ENCODE data around the gene PSMD6.

PSMD6 gene

DNA sequence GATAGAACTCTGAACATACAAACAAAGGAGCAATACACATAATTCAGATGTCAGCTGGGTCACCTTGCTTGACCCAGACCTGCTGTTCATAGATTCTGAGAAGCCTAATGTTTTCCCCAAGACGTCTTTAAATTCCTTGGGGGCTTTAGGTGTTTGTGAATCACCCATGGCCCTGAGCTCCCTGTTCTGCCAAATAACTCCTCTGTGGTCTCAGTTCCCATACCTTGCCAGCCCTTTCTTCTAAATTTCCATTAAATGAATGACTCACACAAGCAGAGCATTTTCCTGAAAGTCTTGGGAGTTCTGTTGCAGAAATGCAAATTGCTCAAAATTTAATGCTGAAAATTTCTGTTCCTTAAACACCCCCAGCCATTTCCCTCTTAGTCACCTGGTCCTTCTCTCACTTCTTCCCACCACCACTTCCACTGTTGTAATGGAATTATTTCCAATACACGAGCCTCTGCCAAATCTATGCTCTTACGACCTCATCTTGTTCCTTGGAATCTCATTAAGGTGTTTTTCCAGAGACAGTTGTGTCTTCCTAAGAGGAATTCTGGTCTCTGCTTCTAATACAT is 33.4 kb upstream of the PSMD6 start:
- no peaks in the 10 kb centered on the region for H3K9me3 ChIP-seq (ENCODE audit: control insufficient read depth, insufficient read depth, low read length)
- no peak overlapping the region for H3K9ac ChIP-seq (ENCODE audit: low read depth, low read length)
- no peaks in the 10 kb centered on the region for H3K27me3 ChIP-seq (ENCODE audit: control insufficient read depth, insufficient read depth, low read length)
- no peak overlapping the region for H3K4me3 ChIP-seq (ENCODE audit: low read depth, low read length)
- no peaks in the 10 kb centered on the region for H3K4me1 ChIP-seq (ENCODE audit: control insufficient read depth, insufficient read depth, low read length)
- no peaks in the 10 kb centered on the region for H3K36me3 ChIP-seq (ENCODE audit: control insufficient read depth, insufficient read depth, low read length)

DNA sequence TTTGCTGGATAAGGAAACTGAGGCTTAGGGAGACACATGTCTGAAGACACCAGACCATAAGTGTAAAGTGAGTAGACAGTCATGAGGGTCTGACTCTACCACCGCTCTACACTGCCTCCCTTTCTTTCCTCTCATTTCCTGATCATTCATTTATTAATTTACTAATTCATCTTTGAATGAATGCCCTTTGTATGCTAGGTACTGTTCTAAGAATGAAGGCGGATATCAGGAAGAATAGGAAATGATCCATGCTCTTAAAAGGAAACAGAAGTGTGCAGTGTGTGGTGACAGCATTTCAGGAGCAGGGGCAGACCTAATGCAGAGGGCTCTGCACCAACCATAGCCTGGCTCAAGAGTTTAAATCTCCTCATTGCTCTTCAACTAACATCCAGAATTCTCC is 31.8 kb upstream of the PSMD6 start:
- Histone ChIP-seq H3K4me1 (ENCODE audit: control insufficient read depth, insufficient read depth, low read length) (no peaks in the 10 kb centered on the region), H3K36me3 (ENCODE audit: control insufficient read depth, insufficient read depth, low read length) (no peaks in the 10 kb centered on the region), H3K27me3 (ENCODE audit: control insufficient read depth, insufficient read depth, low read length) (no peaks in the 10 kb centered on the region), H3K4me3 (ENCODE audit: low read depth, low read length) (no peak overlapping the region), H3K9ac (ENCODE audit: low read depth, low read length) (no peak overlapping the region), H3K9me3 (ENCODE audit: control insufficient read depth, insufficient read depth, low read length) (no peaks in the 10 kb centered on the region)

DNA sequence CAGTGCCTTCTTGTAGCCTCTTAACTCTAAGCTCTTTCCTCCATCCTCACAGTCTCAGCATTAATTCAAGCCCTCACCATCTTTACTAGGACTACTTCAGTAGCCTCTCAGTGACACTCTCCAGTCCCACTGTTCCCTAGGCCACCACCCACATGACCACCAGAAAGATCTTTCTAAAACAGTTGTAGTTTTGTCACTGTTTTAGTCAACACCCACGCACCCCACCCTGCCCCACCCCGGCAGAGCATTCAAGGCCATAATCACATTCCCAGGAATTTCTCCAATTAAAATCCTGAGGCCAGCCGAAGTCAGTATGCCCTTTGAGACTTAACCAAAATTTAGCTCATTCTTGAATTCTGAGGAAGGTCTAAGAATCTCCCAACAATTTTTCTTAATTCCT is 31.2 kb upstream of the PSMD6 start:
- no peak overlapping the region for H3K9ac ChIP-seq (ENCODE audit: low read depth, low read length)
- no peaks in the 10 kb centered on the region for H3K27me3 ChIP-seq (ENCODE audit: control insufficient read depth, insufficient read depth, low read length)
- no peaks in the 10 kb centered on the region for H3K36me3 ChIP-seq (ENCODE audit: control insufficient read depth, insufficient read depth, low read length)
- H3K9me3 ChIP-seq (ENCODE audit: control insufficient read depth, insufficient read depth, low read length): no peaks in the 10 kb centered on the region
- no peak overlapping the region for H3K4me3 ChIP-seq (ENCODE audit: low read depth, low read length)
- peaks cover 3% of the 10 kb centered on the region for H3K4me1 ChIP-seq (ENCODE audit: control insufficient read depth, insufficient read depth, low read length)

DNA sequence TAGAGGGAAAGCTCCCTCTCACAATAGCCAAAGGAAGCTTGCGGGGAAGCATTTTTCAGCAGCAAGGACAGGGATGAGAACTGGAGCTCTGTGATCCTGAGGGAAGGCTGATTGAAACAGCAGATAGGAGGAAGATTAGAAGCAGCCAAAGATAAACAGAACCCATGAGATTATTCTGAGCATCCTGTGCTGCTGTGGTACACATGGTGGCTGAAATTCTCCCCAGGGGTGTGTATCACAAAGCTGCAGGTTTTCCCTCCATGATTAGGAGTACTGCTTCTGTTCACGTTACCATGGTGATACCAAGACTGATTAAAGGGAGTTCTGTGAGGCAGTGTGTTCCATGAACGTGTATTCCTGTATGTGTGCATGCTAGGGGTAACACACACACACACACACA is 30.3 kb upstream of the PSMD6 start:
- Histone ChIP-seq H3K27me3 (ENCODE audit: control insufficient read depth, insufficient read depth, low read length) (no peaks in the 10 kb centered on the region), H3K36me3 (ENCODE audit: control insufficient read depth, insufficient read depth, low read length) (no peaks in the 10 kb centered on the region), H3K9me3 (ENCODE audit: control insufficient read depth, insufficient read depth, low read length) (no peaks in the 10 kb centered on the region), H3K4me3 (ENCODE audit: low read depth, low read length) (no peak overlapping the region), H3K9ac (ENCODE audit: low read depth, low read length) (no peak overlapping the region), H3K4me1 (ENCODE audit: control insufficient read depth, insufficient read depth, low read length) (peaks cover 12% of the 10 kb centered on the region)

DNA sequence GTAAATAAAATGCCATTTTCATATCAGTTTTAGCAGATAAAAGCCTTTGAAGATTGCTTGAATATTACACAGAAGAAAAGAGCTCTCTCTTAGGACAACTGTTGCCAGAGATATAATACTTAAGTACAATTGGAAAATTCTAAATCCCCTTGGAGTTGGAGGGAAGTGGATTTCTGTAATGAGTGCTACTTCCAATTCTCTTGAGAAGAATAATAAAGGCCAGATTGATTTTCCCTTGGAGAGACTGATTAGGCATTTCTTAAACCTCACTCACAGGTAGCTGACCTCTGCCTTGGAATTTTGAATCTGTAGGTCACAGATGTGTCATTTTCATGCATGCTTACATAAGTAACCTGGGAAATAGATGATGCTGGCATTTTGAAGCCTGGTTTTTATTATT is 29.8 kb upstream of the PSMD6 start:
- Histone ChIP-seq H3K9me3 (ENCODE audit: control insufficient read depth, insufficient read depth, low read length) (no peaks in the 10 kb centered on the region), H3K27me3 (ENCODE audit: control insufficient read depth, insufficient read depth, low read length) (no peaks in the 10 kb centered on the region), H3K9ac (ENCODE audit: low read depth, low read length) (no peak overlapping the region), H3K4me3 (ENCODE audit: low read depth, low read length) (no peak overlapping the region), H3K36me3 (ENCODE audit: control insufficient read depth, insufficient read depth, low read length) (no peaks in the 10 kb centered on the region), H3K4me1 (ENCODE audit: control insufficient read depth, insufficient read depth, low read length) (peaks cover 16% of the 10 kb centered on the region)

DNA sequence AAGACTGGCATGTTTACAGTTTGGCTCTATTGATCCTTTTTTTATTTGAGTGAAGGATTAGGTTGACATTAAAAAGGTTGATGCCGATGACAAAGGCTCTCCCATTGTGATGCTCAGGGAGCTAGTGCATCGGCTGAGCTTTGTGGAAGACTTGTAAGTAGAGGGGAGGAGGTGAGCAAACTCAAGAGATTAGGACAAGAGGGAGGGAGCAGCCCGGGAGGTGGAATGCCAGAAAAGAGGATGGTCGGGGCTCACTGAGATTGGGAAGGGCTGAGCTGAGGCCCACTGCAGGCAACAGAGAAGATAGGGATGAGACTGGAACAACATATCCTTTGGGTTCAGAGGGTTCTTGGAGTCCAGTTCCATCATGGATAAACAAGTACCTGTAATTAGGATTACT is 26.5 kb upstream of the PSMD6 start:
- Histone ChIP-seq H3K36me3 (ENCODE audit: control insufficient read depth, insufficient read depth, low read length) (no peaks in the 10 kb centered on the region), H3K4me3 (ENCODE audit: low read depth, low read length) (no peak overlapping the region), H3K9me3 (ENCODE audit: control insufficient read depth, insufficient read depth, low read length) (no peaks in the 10 kb centered on the region), H3K9ac (ENCODE audit: low read depth, low read length) (no peak overlapping the region), H3K27me3 (ENCODE audit: control insufficient read depth, insufficient read depth, low read length) (no peaks in the 10 kb centered on the region), H3K4me1 (ENCODE audit: control insufficient read depth, insufficient read depth, low read length) (peaks cover 18% of the 10 kb centered on the region)

DNA sequence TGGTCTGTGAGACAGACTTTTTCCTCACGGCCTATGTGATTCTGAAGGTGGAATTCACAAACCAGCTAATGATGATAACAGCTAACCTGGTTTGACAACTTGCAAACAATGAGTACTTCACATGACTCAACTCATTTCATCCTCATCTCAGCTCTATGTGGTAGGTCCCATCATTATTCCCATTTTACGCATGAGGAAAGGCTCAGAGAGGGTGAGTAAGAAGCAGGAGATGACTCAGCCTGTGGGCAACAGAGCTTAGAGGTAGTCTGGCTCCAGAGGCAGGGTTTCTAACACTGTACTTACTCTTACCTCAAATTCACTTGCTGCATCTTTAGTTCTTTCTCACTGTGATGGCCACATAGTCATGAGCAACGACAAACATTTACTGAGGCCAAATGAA is 25.8 kb upstream of the PSMD6 start:
- Histone ChIP-seq H3K4me1 (ENCODE audit: control insufficient read depth, insufficient read depth, low read length) (peaks cover 18% of the 10 kb centered on the region), H3K9ac (ENCODE audit: low read depth, low read length) (no peak overlapping the region), H3K36me3 (ENCODE audit: control insufficient read depth, insufficient read depth, low read length) (no peaks in the 10 kb centered on the region), H3K27me3 (ENCODE audit: control insufficient read depth, insufficient read depth, low read length) (no peaks in the 10 kb centered on the region), H3K4me3 (ENCODE audit: low read depth, low read length) (no peak overlapping the region), H3K9me3 (ENCODE audit: control insufficient read depth, insufficient read depth, low read length) (no peaks in the 10 kb centered on the region)

DNA sequence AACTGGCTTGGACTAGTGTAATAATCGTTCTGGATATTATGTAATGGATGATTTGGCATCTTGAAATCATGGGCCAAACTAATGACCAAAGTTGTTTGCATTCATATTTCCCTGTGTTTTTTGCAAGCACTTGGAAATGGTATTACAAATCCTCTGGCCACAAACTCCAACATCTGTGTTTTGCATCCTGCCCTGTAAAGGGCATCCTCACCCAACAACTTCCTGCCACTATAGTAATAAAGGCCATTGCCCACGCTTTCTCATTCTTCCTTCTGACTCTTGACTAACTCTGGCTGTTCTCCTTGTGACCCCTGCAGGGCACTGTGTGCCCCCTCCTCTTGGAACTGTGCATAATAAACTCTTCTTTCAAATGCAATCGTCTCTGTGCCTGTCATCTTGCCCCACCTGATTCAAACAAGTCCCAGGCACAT is 25.4 kb upstream of the PSMD6 start:
- Histone ChIP-seq H3K9me3 (ENCODE audit: control insufficient read depth, insufficient read depth, low read length) (no peaks in the 10 kb centered on the region), H3K27me3 (ENCODE audit: control insufficient read depth, insufficient read depth, low read length) (no peaks in the 10 kb centered on the region), H3K9ac (ENCODE audit: low read depth, low read length) (no peak overlapping the region), H3K36me3 (ENCODE audit: control insufficient read depth, insufficient read depth, low read length) (no peaks in the 10 kb centered on the region), H3K4me1 (ENCODE audit: control insufficient read depth, insufficient read depth, low read length) (peaks cover 18% of the 10 kb centered on the region), H3K4me3 (ENCODE audit: low read depth, low read length) (no peak overlapping the region)

DNA sequence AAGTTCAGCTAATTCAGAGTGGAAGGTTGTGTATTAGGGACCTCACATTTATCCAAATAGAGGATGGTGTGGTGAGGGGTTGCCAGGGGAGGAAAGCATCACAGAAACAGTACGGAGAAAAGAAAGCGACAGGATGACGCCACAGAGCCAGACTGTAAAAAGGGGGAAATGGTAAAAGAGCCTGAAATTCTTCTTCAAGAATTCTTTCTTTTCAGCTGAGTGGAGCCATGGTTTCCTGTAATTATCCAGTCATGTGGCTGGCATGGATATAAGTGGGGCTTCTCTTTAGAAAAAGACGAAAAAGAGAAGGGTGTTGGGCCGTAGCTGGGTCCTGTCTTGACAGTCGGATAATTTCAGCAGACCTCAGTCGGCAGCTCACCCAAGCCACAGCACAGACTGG is 24.5 kb upstream of the PSMD6 start:
- H3K9ac ChIP-seq (ENCODE audit: low read depth, low read length): no peak overlapping the region
- peaks cover 18% of the 10 kb centered on the region for H3K4me1 ChIP-seq (ENCODE audit: control insufficient read depth, insufficient read depth, low read length)
- H3K36me3 ChIP-seq (ENCODE audit: control insufficient read depth, insufficient read depth, low read length): no peaks in the 10 kb centered on the region
- H3K4me3 ChIP-seq (ENCODE audit: low read depth, low read length): no peak overlapping the region
- H3K9me3 ChIP-seq (ENCODE audit: control insufficient read depth, insufficient read depth, low read length): no peaks in the 10 kb centered on the region
- no peaks in the 10 kb centered on the region for H3K27me3 ChIP-seq (ENCODE audit: control insufficient read depth, insufficient read depth, low read length)

DNA sequence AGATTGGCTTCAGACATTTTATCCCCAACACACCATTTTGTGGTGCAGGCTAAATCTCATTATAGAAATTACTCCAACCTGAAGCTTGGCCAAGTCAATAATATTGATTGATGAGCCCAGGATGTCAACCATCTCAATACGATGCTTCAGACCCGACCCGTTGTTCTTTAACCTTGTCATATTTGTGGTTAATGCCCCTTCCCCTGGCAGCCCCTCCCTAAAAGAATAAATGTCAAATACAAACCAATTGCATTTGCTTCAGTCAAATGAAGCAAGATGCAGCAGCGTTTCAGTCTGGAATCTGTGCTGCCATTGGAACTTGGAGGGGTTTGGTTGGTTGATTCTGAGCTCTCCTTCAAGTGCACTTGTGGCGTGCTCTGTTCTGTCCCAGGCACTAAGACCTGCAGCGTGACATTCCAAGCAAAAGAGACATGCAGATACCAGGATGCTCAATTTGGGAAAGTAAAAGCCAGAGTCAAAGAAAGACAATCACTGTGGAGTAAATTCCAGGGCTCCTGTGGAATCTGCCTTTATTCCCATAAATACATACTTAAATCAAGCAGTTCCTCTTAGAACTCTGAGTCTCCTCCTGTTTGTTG is 23.8 kb upstream of the PSMD6 start:
- Histone ChIP-seq H3K4me3 (ENCODE audit: low read depth, low read length) (no peak overlapping the region), H3K27me3 (ENCODE audit: control insufficient read depth, insufficient read depth, low read length) (no peaks in the 10 kb centered on the region), H3K4me1 (ENCODE audit: control insufficient read depth, insufficient read depth, low read length) (peaks cover 18% of the 10 kb centered on the region), H3K9me3 (ENCODE audit: control insufficient read depth, insufficient read depth, low read length) (no peaks in the 10 kb centered on the region), H3K9ac (ENCODE audit: low read depth, low read length) (no peak overlapping the region), H3K36me3 (ENCODE audit: control insufficient read depth, insufficient read depth, low read length) (no peaks in the 10 kb centered on the region)

DNA sequence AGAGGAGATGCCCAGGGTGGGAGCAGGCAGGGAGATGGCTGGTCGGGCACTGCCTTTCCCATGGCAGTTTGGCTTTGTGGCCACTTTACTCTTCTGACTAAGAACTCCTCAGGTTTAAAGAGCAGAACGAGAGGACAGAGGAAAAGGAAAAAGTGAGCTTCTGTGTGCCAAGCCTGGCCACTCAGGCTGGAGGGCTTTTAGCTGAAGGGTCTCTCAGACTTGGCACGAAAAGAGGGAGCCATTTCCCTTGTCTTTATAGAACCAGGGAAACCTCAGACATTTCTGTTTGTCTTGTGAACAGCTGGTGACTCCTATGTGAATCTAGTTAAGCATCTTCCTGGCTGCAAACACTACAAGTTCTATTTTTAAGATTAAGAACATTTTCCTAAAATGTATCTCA is 23.3 kb upstream of the PSMD6 start:
- Histone ChIP-seq H3K4me1 (ENCODE audit: control insufficient read depth, insufficient read depth, low read length) (peaks cover 18% of the 10 kb centered on the region), H3K36me3 (ENCODE audit: control insufficient read depth, insufficient read depth, low read length) (no peaks in the 10 kb centered on the region), H3K9me3 (ENCODE audit: control insufficient read depth, insufficient read depth, low read length) (no peaks in the 10 kb centered on the region), H3K4me3 (ENCODE audit: low read depth, low read length) (no peak overlapping the region), H3K9ac (ENCODE audit: low read depth, low read length) (no peak overlapping the region), H3K27me3 (ENCODE audit: control insufficient read depth, insufficient read depth, low read length) (no peaks in the 10 kb centered on the region)

DNA sequence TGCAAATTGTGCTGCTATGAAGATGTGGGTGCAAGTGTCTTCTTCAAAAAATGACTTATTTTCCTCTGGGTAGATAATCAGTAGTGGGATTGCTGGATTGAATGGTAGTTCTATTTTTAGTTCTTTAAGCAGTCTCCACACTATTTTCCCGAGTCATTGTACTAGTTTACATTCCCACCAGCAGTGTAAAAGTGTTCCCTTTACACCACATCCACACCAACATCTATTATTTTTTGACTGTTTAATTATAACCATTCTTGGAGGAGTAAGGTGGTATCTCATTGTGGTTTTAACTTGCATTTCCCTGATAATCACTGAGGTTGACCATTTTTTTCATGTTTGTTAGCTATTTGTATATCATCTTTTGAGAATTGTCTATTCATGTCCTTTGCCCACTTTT is 19.7 kb upstream of the PSMD6 start:
- no peaks in the 10 kb centered on the region for H3K36me3 ChIP-seq (ENCODE audit: control insufficient read depth, insufficient read depth, low read length)
- H3K4me1 ChIP-seq (ENCODE audit: control insufficient read depth, insufficient read depth, low read length): no peaks in the 10 kb centered on the region
- no peaks in the 10 kb centered on the region for H3K27me3 ChIP-seq (ENCODE audit: control insufficient read depth, insufficient read depth, low read length)
- no peaks in the 10 kb centered on the region for H3K9me3 ChIP-seq (ENCODE audit: control insufficient read depth, insufficient read depth, low read length)
- H3K9ac ChIP-seq (ENCODE audit: low read depth, low read length): no peak overlapping the region
- H3K4me3 ChIP-seq (ENCODE audit: low read depth, low read length): no peak overlapping the region

All from iPS-15b (cell line).